GM12878 (cell line): ENCODE results near the gene CD101.

ENCODE experiments used
- CHD4 ChIP-seq: fragments of 200-600 bp; sonication (generic); IDR thresholded peaks from 2 replicates; pipeline ENCODE4 v1.6.1; 2016; ENCODE audit warnings: mild to moderate bottlenecking
- CTCF ChIP-seq, 3 experiments: IDR thresholded peaks in 2 of 3; conservative IDR thresholded peaks in 1 of 3; 2 replicates each; pipeline ENCODE4 v1.5.1; 2011; ENCODE audit warnings: low read depth in 3 of 3, low read length in 3 of 3, mild to moderate bottlenecking in 3 of 3, control low read depth in 2 of 3, moderate library complexity in 2 of 3, inconsistent platforms in 1 of 3, mixed read lengths in 1 of 3; ENCODE audit not compliant: control insufficient read depth in 2 of 3, insufficient read depth in 1 of 3; ENCODE audit errors: extremely low read depth in 1 of 3
- JUND ChIP-seq: IDR thresholded peaks from 2 replicates; pipeline ENCODE4 v1.6.1; 2012; ENCODE audit warnings: low read depth, mild to moderate bottlenecking, low read length, improper control_type of control experiment, moderate library complexity
- POLR2A ChIP-seq: IDR thresholded peaks from 2 replicates; pipeline ENCODE4 v1.6.1; 2011; ENCODE audit warnings: low read depth, mild to moderate bottlenecking, low read length
- TF ChIP-seq, protein P1 (sequence below): IDR thresholded peaks from 2 replicates; pipeline ENCODE4 v1.6.1; 2011; ENCODE audit warnings: low read depth, mild to moderate bottlenecking, low read length, moderate library complexity, borderline replicate concordance; ENCODE audit errors: extremely low read depth

DNA sequence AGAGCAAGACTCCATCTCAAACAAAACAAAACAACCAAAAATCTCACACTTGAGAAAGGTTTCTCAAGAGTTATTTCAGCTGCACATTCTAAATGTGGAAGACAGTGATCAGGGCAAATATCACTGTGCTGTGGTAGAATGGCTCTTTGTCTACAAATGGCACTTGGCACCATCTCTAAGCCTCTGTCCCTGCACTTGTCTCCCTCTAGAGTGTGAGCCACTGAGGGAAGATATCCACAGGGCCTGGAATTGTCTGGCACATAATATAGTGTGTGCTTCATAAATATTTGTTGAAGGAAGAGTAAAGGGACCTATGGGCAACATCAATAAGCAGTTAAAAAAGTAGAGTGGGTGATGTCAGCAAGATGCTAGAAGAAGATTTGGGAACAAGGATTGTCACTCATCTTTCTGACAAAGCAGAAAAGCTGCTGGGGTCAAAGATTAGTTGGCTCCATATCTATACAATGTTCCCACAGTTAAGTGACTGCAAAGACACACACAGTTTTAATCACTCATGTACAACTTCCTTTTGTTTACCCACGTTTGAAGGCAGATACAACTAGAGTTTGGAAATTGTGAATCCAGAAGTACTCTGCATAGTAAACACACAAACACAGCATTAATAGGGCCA is 19.1 kb downstream of the CD101 start:
- TF ChIP-seq, protein P1, sequence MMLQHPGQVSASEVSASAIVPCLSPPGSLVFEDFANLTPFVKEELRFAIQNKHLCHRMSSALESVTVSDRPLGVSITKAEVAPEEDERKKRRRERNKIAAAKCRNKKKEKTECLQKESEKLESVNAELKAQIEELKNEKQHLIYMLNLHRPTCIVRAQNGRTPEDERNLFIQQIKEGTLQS = no peak
- TF ChIP-seq CTCF (IDR thresholded peaks at IDR 0.05 in 2 of 3, conservative IDR thresholded peaks at IDR 0.05 in 1 of 3; ENCODE audit: control insufficient read depth in 2 of 3, extremely low read depth in 1 of 3, insufficient read depth in 1 of 3, low read depth in 3 of 3, low read length in 3 of 3) (no peak), POLR2A (no peak), CHD4 (no peak), JUND (no peak)
